Measurements from ENCODE around the gene DPP7.

The DPP7 gene

GRCh38 chr9:137088121-137088520 is 26.4 kb downstream of the DPP7 start:
- no peak for DNase-seq (ENCODE audit: low read depth, low spot score)

- DNase-seq (ENCODE audit: low read depth, low spot score) = no peak
Observed at GRCh38 chr9:137087409-137087925, 27.1 kb downstream of the DPP7 start.

GRCh38 chr9:137086531-137087408 is 27.8 kb downstream of the DPP7 start, which contains the start of gene MAN1B1:
Gene MAN1B1, plus strand, starts transcription at chr9:137086985. Its CDS starts 15 bp downstream, at chr9:137087000.
- DNase-seq (ENCODE audit: low read depth, low spot score) = peak; percentile 93

- no peak for DNase-seq (ENCODE audit: low read depth, low spot score)
Observed at GRCh38 chr9:137085920-137086530, 28.5 kb downstream of the DPP7 start.

- DNase-seq (ENCODE audit: low read depth, low spot score) = no peak
Observed at GRCh38 chr9:137084526-137084925, 30.0 kb downstream of the DPP7 start.

GRCh38 chr9:137083394-137084004 is 31.0 kb downstream of the DPP7 start:
- no peak for DNase-seq (ENCODE audit: low read depth, low spot score)

- DNase-seq (ENCODE audit: low read depth, low spot score) = no peak
Observed at GRCh38 chr9:137082925-137083290, 31.6 kb downstream of the DPP7 start.

GRCh38 chr9:137082222-137082924 is 32.2 kb downstream of the DPP7 start:
- no peak for DNase-seq (ENCODE audit: low read depth, low spot score)

GRCh38 chr9:137080260-137081122 is 34.0 kb downstream of the DPP7 start:
- DNase-seq (ENCODE audit: low read depth, low spot score) = no peak

GRCh38 chr9:137079401-137079787 is 35.1 kb downstream of the DPP7 start:
- DNase-seq (ENCODE audit: low read depth, low spot score) = no peak

- no peak for DNase-seq (ENCODE audit: low read depth, low spot score)
Observed at GRCh38 chr9:137078701-137079400, 35.7 kb downstream of the DPP7 start.

GRCh38 chr9:137077758-137078693 is 36.5 kb downstream of the DPP7 start:
- DNase-seq (ENCODE audit: low read depth, low spot score) = no peak

- no peak for DNase-seq (ENCODE audit: low read depth, low spot score)
Observed at GRCh38 chr9:137077010-137077747, 37.4 kb downstream of the DPP7 start, which contains the start of gene UAP1L1. Gene UAP1L1, plus strand, starts transcription at chr9:137077517. Its CDS starts 16 bp downstream, at chr9:137077533.

GRCh38 chr9:137076636-137077009 is 37.9 kb downstream of the DPP7 start:
- no peak for DNase-seq (ENCODE audit: low read depth, low spot score)

- no peak for DNase-seq (ENCODE audit: low read depth, low spot score)
Observed at GRCh38 chr9:137075275-137075775, 39.2 kb downstream of the DPP7 start.

GRCh38 chr9:137074657-137075274 is 39.8 kb downstream of the DPP7 start:
- DNase-seq (ENCODE audit: low read depth, low spot score) = no peak

GRCh38 chr9:137073992-137074399 is 40.5 kb downstream of the DPP7 start:
- DNase-seq (ENCODE audit: low read depth, low spot score) = no peak

GRCh38 chr9:137071282-137071681 is 43.3 kb downstream of the DPP7 start:
- no peak for DNase-seq (ENCODE audit: low read depth, low spot score)

All from iPS DF 19.7 (cell line).